RKO (cell line): ENCODE data around the gene MMP14.
"Not testable (repeated sequence)": the region's sequence is repeated elsewhere in the genome, so short reads cannot be mapped to it uniquely, and the experiment has no call there.

Source experiments
- DNase-seq: peaks from one replicate; pipeline ENCODE4 v3.0.0-alpha.2; 2016; ENCODE audit warnings: low spot score

Gene MMP14

GRCh38 chr14:22842211-22843122 lies 6.1 kb downstream of the MMP14 start:
- no peak for DNase-seq

GRCh38 chr14:22843123-22843925 lies 6.9 kb downstream of the MMP14 start:
- DNase-seq = no peak

GRCh38 chr14:22844221-22845102 lies 8.1 kb downstream of the MMP14 start:
- DNase-seq = no peak

DNA sequence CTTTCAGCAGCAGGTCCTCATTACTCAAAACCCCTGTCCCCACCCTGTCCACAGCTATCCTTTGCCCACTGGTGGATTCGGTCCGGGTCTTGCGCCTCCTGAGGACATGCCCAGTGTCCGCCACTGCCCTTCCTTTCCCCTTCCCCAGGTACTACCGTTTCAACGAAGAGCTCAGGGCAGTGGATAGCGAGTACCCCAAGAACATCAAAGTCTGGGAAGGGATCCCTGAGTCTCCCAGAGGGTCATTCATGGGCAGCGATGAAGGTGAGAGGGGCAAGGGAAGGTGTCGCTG lies 8.7 kb downstream of the MMP14 start:
- no peak for DNase-seq

DNA sequence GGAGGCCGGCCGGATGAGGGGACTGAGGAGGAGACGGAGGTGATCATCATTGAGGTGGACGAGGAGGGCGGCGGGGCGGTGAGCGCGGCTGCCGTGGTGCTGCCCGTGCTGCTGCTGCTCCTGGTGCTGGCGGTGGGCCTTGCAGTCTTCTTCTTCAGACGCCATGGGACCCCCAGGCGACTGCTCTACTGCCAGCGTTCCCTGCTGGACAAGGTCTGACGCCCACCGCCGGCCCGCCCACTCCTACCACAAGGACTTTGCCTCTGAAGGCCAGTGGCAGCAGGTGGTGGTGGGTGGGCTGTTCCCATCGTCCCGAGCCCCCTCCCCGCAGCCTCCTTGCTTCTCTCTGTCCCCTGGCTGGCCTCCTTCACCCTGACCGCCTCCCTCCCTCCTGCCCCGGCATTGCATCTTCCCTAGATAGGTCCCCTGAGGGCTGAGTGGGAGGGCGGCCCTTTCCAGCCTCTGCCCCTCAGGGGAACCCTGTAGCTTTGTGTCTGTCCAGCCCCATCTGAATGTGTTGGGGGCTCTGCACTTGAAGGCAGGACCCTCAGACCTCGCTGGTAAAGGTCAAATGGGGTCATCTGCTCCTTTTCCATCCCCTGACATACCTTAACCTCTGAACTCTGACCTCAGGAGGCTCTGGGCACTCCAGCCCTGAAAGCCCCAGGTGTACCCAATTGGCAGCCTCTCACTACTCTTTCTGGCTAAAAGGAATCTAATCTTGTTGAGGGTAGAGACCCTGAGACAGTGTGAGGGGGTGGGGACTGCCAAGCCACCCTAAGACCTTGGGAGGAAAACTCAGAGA lies 9.6 kb downstream of the MMP14 start:
- no peak for DNase-seq

DNA sequence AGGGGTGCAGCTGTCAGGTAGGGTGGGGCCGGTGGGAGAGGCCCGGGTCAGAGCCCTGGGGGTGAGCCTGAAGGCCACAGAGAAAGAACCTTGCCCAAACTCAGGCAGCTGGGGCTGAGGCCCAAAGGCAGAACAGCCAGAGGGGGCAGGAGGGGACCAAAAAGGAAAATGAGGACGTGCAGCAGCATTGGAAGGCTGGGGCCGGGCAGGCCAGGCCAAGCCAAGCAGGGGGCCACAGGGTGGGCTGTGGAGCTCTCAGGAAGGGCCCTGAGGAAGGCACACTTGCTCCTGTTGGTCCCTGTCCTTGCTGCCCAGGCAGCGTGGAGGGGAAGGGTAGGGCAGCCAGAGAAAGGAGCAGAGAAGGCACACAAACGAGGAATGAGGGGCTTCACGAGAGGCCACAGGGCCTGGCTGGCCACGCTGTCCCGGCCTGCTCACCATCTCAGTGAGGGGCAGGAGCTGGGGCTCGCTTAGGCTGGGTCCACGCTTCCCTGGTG lies 10.5 kb downstream of the MMP14 start:
- DNase-seq = no peak

DNA sequence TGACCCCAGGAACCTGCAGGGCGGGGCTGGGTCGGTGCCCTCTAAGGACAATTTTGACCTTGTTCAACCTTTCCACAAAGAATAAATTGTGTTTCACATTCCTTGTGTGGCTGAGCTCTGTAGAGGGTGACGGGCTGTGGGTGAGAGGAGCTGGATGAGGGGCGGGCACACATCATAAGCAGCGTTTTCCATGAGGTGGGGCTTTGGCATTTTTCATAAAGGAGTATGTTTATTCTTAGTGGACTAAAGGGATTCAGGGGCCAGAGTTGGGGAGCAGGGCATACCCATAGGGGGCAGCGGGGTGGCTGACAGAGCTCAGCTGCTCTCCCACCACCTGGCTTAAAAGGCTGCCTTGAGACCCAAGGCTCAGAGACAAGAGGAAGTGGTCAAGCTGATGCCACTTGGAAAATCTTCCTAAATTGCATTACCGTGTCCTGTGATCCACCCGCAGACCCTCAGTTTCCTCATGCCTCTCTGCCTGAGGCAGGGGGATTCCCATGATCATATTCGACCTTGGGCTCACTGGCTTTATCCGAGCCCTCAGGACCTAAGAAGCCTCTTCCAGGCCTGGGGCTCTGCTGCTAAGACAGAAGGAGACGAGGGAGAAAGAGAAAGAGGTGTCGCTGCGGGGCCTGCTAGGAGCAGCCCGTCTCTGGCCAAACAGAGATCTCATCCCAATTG lies 11.4 kb downstream of the MMP14 start:
- DNase-seq = no peak

DNA sequence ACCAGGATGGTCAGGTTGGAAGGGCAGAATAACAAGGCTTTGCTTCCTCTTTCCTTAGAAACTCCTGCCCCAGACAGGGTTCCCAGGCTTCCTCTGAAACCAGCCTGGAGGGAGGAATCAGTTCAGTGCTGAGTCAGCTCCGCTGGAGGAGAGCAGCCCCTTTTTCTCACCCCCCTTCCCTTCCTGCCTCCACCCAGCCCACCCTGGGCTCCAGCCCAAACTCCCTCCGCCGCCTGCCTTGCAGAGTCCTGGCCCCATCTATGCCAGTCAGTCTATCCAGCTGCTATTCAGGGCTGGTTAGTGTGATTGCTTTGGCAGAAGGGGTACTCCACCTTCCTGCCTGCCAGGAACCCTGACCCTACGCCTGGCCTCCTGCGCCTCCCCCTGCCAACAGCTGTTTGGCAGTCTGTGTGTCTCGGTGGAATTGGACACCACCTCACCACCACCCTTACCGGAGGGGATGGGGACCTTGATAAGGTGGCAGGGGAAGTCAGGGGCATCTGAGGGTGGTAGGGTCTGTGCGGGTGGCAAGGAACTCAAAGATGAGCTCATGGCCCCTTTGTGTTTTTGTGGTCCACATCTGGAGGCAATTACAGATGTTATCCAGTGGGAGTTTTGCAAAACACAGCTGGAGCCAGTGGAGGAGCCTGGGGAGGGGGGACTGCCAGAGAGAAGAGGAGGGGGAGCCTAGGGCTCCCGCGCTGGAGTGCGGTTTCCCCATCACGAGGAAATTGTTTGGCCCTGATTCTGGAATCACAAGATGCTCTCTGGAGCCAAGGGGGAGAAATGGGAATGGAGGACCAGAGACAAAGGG lies 12.2 kb downstream of the MMP14 start:
- no peak for DNase-seq

- DNase-seq = no peak
Observed at GRCh38 chr14:22849212-22849819, 12.9 kb downstream of the MMP14 start.

- DNase-seq = peak; percentile 87
Observed at GRCh38 chr14:22850944-22851764, 14.8 kb downstream of the MMP14 start.

GRCh38 chr14:22852178-22852577 lies 15.8 kb downstream of the MMP14 start:
- DNase-seq = not testable (repeated sequence)

DNA sequence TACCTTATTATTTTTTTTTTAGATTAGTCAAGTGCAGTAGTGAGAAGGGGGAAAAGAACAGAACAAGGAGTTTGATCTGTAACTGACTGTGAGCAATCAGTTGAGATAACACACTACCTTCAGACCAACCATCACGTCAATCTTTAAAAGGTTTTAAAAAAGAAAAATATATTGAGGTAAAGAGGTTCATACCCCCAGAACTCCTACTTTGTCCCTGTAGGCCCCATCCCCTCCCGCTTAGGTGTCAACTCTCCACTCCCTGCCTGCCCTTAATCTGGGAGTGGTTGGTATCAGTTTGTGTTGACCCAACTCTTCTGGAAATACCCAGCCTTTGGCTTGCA lies 16.2 kb downstream of the MMP14 start:
- DNase-seq = no peak

DNA sequence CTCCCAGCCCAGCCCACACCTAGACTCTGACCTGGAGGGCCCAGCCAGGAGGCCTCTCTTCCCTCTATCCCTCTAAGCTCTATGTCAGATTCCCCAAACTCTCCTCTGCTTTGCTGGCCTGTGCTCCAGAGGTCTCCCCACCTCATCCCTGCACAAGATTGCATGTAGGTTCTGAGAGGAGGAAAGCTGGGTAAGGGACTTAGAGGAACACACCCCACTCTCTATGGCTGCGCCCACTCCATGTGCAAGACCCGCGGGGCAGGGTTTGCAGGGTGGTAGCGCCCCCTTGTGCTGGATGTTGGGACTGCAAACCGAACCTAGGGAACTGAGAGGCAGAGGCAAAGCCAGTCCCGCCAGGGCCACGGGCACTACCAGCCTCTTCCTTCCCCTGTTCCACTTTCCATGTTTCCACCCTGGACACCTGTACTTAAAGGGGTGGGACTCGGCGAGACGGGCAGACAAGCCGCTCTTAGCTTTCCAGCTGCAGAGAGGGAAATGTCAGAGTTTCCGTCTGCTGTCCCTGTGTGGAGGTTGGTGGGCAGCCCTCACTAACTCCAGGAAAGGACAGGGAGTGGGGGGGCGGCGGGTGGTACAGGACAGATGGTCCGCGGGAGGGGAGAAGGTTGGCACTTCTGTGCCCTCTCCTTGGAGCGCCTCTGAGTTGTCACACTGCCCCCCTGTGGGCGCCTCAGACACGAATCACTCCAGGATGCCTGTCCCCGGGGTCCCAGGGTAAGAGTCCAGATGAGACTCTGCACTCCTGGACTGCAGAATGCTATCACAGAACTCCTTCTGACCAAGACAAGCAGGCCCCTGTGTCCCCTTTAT lies 16.8 kb downstream of the MMP14 start:
- peak; percentile 74 for DNase-seq

DNA sequence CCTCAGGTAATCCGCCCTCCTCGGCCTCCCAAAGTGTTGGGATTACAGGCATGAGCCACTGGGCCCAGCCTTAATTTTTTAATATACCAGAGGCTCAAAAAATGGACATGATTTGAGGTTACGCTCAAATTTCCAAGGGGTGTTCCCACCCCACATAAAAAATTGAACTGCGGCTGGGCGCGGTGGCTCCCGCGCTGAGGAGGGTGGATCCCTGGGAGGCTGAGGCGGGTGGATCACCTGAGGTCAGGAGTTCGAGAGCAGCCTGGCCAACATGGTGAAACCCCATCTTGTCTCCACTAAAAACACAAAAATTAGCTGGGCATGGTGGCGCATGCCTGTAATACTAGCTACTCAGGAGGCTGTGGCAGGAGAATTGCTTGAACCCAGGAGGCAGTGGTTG lies 17.9 kb downstream of the MMP14 start:
- DNase-seq = not testable (repeated sequence)

DNA sequence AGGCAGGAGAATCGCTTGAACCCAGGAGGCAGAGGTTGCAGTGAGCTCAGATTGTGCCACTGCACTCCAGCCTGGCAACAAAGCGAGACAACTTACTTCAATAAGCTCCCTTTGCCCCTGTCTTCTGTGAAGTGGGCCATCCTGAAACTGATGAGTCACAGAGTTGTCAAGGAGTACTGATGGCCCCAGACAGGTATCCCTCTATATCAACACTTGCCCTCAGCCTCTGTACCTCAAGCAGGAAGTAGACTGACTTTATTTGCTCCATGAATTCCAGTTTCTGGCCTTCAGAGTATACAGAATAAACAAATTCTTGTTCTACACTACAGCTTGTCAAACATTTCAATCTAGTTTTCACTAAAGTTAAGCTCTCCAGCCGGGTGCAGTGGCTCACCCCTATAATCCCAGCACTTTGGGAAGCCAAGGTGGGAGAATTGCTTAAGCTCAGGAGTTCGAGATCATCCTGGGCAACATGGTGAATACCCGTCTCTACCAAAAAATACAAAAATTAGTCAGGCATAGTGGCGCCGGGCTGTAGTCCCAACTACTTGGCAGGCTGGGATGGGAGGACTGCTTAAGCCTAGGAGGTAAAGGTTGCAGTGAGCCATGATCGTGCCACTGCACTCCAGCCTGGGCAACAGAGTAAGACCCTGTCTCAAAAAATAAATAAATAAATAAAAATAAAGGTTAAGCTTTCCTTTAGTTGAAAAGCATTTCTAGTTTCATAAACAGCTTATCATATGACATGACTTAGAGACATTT lies 18.8 kb downstream of the MMP14 start:
- DNase-seq = no peak

DNA sequence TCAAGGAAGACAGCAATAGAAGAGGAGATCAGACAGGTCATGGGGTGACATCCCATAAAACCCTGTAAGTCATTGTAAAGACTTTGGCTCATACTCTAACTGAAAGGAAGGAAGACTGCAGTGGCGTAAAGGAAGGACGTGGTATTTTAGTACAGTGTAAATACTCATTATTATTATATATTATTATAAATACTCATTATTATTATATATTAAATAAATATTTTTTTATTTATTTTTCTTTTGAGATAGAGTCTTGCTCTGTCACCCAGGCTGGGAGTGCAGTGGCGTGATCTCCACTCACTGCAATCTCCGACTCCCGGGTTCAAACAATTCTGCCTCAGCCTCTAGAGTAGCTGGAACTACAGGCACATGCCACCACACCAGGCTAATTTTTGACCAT lies 20.0 kb downstream of the MMP14 start:
- DNase-seq = no peak

- DNase-seq = not testable (repeated sequence)
Observed at GRCh38 chr14:22860377-22860776, 24.0 kb downstream of the MMP14 start.
